GM19397 (cell line): ENCODE measurements around the gene TFDP1.

Experiments
- ATAC-seq: cut with Tn5 transposase; IDR thresholded peaks from one replicate; pipeline ENCODE4 v1.9.1; 2021; ENCODE audit warnings: mild to moderate bottlenecking, moderate library complexity; ENCODE audit not compliant: unreplicated experiment

TFDP1 gene

DNA sequence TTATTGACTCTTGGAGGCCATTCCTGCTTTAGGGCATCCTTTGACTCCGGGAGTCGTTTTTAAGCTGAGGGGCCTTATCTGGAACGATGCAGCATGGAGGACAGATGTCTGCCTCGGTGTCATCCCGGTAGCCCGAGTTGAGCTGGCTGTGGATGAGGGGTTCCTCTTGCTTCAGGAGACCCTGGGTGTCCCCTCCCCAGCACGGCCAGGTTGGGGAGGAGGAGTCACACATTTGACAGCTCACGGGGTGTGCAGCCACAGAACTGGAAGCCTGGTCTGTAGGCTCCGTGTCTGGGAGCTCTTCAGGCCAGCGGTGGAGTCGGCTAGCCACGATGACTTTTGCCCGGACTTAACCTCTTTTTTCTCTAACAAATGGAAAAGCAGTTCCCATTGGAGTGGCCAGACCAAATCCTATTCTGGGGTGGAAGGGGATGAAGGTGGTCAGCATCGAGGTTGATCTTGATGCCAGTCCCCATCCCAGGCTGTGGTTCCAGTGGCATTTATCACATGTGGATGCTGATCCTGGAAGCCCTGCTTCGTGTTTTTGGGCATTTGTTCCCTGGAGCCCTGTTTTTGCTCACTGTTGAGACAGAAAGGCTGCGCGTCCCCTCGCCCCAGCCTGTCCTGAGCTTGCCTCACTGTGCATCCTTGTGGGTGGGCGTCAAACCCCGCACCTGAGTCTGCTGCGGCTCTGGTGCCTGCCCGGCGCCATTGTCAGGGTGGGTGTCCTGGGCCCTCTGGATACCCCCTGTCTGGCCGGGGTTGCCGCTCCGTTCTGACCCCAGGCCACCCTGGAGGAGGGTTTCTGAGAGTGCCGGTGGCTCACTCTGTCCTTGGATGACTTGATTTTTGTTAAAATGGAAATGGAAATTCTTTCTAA lies 12.0 kb downstream of the TFDP1 start:
- ATAC-seq, result no peak

DNA sequence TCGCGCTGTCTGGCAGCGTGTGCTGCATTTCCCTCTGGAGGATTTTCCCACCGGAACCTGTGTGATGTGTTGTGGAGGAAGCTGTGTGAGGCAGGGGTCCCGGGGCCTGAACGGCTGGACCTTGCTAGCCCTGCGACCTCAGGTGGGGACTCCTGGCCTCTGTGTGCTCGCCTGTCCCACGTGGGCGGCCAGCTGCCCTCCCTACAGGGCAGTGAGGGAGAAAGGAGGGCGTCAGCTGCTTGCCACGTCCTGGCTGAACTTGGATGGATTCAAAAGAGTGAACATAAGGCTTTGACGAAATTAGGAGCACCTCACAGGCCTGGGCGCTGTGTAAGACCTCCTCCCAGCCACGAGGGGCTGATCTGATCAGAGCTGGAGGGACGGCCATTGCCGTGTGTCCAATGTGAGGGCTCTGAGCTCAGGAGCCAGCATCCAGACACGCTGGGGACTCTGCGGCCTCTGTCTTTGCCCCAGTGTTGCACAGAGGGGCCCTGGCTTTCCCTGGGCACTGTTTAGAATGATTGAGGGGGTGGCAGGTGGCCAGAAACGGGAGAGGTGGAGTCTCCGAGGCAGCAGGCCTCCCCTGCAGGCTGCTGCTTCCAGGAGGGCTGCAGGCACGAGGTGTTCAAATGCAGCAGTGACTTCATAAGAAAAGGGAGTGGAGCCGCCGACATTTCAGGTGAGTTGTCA lies 13.0 kb downstream of the TFDP1 start:
- no peak for ATAC-seq

DNA sequence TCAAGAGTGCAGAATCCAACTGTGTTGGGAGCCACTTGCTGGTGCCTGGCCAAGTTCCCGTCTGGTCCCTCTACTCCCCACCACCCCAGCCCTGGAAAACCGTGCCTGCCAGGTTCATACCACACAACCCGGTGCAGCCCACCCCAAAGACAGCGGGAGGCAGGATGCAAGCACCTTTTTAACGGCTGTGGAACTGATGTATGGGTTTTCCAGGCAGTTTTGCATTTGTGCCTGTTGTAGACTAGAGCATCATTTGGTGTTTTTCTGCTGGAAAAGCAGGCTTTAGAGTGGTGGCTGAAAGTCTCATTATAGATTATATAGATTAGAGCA lies 13.5 kb downstream of the TFDP1 start:
- no peak for ATAC-seq

DNA sequence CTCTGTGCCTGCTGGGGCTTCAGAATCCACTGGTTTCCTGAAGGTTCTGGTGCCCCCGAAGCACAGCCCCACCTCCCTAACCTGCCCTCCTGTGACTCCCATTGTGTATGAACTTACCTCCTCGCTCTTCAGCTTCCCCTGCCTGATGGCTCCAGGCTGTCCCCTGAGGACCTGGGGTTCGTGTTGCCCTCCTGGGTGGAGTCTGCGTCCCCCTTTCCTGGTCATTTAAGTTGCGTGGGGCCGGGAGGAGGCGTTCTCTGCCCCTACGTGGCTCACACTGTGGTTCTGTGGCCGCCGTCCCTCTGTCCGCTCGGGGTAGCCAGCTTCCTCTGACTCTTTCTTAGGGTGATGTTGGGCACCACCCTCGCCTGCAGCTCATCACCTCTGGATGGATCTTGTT lies 13.9 kb downstream of the TFDP1 start:
- ATAC-seq, result no peak

DNA sequence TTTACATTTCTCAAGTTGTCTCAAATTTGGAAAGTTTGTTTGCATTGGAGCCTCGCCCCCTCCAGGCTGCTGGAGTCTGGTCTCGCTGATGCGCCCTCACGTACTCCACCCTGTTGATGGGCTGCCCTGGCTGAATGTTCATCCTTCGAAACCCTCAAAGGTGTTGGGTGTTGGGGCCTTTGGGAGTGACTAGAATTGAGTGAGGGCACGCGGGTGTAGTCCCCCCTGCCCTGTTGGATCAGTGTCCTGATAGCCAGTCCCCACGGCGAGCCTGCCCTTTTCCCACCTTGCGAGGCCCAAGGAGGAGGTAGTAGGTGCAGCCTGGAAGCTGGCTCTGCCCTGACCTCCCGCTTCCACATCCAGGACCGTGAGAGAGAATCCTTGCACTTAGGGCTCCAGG lies 14.8 kb downstream of the TFDP1 start:
- no peak for ATAC-seq

DNA sequence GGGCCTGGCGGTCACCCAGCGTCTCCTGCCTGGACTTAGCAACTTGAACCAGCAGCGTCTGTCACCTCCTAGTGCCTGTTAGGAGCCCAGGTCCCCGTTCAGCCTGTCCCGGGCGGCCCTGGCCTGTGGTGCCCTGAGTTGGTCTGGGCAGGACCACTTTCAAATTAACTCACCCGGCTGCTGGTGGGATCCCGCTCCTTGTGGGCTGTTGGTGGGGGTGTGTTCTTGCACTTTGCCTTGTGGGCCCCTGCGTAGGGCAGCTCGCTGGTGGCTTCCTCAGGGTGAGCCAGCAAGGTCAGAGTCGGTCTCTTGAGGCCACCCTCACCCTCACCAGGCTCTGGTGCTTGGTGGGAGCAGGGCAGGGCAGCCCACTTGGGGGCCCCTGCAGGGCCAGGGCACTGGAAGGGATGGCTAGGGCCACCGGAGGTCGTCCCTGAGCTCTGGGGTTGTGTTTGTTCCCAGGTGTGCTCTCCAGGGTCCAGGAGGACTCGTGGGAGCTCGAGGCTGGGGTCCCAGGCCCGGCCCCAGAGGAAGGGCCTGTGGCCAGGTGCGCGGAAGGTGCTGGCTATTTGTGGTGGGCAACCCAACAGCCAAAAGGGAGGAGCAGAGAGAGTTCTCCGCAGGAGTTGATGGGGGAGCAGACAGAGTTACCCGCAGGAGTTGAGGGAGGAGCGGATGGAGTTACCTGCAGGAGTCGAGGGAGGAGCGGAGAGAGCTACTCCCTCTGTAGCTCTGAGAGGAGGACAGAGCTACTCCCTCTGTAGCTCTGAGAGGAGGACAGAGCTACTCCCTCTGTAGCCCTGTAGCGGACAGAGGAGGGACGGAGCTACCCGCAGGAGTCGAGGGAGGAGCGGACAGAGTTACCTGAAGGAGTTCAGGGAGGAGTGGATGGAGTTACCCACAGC lies 16.9 kb downstream of the TFDP1 start:
- ATAC-seq, result no peak

DNA sequence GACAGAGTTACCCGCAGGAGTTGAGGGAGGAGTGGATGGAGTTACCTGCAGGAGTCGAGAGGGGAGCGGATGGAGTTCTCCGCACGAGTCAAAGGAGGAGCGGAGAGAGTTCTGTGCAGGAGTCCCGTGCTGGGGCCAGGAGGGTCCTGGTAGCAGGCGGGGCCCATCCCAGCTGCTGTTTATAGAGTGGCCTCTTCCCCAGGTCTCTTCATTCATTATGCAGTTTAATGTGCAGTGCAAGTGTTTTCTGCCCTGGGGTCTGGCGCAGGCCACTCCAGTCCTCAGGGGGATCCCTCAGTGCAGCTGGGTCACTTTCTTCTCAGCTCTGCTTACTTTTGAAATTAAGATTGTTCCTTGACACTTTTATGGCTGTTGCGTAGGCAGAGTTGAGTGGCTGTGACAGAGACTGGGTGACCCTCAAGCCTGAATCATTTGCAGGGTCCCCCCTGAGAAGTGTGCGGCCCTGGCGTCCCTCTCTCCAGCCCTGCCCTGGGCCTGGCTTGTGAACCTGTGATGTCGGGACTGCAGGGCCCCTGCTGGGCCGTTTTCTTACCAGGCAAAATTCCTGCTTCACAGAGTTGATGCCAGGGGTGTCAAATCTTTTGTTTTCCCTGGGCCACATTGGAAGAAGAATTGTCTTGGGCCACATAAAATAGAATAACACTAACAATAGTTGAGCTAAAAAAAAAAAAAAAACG lies 17.9 kb downstream of the TFDP1 start:
- ATAC-seq, result no peak

DNA sequence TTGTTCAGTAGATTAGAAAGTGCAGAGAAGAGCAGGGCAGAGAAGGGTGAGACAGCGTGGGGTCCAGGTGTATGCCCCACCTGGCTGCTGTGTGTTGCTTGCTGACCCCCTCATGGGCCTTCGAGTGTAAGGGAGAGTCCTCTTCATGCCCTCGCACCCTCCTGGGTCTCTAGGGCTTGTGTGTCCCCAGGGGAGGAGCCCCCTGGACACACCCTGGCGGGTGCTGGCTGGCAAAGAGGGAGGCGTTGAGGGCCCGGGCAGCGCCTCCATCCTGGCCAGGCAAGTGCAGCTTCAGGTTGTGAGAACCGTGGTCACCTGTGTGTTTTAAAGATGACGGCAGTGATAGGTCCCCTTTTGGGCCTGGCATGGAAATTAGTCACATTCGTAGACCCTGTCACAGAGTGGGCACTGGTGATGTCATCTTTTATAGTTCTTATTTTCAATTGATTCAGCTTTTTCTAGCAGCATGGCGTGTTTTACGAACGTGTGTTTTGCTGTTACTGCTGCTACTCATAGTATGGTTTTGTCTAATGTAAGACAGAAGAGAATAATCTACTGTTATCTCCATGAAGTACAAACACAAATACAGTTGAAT lies 18.7 kb downstream of the TFDP1 start:
- no peak for ATAC-seq

DNA sequence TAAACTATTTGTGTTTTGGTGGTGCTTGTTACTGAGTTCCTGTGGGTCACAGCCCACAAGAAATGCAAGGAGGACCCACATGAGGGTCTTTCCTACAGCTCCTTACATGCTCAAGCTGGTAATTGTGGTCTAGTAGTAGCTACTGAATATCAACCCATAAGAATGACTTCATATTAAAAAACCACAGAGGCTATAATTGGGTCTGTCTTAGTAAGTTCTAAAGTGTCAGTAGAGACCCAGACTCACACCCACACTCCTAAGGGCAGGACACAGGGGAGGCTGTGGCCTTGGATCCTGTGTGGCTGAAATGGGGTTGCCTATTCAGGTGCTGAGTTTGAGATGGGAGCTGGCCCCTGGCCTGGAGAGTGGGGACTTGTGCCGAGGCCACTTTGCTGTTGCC lies 19.6 kb downstream of the TFDP1 start:
- ATAC-seq, result no peak

DNA sequence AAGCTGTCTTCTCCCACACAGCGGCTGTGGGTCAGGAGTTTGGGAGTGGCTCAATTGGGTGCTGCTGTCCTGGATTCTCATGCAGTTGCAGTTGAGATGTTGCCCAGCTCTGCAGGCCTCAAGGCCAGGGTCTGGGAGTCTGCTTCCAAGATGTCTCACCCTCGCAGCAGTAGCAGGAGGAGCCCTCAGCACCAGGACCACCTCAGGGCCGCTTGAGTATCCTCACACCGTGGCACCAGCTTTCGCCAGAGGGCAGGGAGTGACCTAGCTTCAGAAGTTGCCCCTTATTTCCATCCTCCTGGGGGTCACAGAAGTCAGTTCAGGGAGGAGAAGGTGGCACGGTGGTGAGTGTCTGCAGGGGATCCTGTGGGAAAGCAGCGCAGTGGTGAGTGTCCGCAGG lies 20.9 kb downstream of the TFDP1 start:
- no peak for ATAC-seq

DNA sequence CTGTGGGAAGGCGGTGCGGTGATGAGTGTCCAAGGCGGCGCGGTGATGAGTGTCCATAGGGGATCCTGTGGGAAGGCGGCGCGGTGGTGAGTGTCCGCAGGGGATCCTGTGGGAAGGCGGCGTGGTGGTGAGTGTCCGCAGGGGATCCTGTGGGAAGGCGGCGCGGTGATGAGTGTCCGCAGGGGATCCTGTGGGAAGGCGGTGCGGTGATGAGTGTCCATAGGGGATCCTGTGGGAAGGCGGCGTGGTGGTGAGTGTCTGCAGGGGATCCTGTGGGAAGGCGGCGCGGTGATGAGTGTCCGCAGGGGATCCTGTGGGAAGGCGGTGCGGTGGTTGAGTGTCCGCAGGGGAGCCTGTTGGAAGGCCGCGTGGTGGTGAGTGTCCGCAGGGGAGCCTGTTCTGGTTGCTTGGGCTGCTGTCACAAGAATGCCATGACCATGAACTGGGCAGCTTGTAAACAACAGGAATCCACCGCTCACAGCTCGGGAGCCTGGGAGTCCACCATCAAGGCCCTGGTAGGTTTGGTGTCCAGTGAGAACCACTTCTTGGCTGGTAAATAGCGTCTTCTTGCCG lies 21.4 kb downstream of the TFDP1 start:
- no peak for ATAC-seq

DNA sequence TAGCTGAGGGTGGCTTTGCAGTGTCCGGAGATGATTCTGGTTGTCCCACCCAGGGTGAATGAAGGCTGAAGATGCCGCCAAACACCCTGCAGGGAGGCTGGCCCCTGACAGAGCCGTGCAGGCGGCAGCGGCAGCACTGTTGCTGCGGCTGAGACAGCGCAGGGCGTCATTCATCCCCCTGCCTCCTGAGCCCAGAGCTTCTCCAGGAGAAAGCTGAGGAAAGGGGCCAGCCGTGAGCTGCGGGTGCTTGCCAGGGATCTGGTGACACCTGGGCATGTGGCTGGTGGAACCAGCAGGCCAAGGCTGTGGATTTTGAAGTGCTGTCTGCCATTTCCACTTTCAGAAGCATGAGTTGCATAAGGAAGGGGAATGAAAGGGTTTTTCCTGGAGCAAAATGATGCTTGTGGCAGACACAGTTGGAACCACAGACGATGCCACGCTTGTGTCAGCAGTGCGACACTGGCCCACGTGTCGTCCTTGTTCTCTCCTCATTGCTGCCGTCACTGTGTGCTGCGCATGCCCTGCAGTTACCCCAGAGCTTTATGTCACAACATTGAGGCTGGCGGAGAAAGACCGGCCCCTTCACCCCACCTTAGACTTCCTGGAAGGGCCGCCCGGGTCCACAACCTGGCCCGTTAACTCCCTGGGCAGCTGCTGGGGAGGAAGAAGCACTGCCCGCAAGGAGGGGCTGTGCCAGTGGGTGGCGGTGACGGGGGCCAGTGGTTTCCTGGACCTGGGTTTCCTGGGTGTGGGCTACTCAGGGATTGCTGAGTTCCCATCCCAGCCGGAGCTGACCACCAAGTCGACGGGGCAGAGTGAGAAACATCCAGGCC lies 22.7 kb downstream of the TFDP1 start:
- ATAC-seq, result no peak

DNA sequence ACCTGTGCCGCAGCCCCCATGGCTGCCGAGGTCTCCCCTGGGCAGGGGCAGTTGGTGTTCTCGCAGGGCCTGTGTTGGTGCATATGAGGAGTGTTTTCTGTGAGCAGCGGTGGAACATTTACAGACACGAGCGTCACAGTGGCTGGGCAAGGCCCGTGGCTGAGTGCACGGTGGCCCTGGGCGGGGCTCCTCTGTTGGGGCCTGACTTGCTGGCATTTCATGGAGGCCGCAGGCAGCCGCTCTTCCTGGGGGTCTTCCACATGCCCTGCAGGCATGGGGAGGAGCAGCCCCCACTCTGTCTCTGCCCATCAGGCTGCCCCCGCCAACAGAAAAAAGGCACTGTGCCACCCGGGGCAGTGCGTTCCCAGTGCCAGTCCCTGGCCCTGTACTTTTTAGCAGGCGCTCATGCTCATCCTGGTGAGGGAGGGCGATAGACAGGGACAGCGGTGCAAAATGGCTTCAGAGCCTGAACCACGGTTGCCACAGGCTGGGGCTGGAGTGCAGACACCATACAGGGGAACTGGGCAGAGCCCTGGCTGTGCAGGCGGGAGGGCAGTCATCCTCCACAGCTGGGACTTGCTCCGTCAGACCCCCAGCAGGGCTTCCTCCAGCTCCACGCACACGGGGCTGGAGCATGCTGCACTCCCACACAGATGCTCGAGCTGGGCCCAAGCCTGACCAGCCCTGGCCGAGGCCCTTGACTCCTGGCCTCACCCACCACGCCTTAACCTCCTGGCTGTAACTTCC lies 23.5 kb downstream of the TFDP1 start:
- ATAC-seq, result no peak

DNA sequence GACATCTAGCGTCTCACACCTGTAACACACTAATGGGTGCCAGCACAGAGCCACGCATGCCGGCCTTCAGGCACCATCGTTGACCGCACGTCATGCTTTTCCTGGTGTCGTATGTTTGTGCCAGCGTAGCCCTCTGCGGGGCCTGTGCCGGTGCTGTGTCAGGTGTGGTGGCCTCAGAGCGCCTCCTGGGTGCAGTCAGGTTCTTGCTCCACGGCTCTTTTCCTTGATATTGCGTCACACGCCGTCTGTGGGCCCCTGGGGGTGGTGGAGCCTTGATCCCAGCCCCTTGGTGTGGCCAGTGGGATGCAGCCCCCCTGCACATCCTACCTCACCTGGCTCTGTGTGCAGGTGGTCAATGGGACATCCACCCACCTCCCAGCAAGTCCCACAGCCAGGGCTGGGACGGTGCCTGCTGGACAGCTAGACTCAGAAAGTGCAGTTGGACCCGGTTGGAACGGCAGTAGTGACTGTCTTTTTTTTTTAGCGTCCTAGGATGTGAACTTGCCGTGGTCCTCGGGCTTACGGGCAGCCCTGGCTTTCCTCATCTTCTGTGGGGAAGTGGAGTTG lies 24.5 kb downstream of the TFDP1 start:
- ATAC-seq, result no peak

DNA sequence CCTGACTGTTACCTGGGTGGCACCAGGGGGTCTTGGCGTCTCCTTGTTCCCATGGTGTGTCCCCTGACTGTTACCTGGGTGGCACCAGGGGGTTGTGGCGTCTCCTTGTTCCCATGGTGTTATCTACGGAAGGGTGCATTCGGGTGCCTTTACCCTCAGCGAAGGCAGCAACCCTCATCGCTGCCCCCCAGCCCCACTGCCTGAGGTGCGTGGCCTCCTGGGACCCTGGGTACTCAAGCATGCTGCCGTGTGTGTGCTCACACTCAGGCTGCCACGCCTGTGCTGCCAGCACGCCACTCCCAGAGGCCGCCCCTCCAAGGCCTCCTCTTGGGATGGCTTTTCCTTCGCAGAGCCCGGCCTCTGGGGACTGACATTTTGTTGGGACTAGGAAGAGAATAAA lies 25.1 kb downstream of the TFDP1 start:
- no peak for ATAC-seq

DNA sequence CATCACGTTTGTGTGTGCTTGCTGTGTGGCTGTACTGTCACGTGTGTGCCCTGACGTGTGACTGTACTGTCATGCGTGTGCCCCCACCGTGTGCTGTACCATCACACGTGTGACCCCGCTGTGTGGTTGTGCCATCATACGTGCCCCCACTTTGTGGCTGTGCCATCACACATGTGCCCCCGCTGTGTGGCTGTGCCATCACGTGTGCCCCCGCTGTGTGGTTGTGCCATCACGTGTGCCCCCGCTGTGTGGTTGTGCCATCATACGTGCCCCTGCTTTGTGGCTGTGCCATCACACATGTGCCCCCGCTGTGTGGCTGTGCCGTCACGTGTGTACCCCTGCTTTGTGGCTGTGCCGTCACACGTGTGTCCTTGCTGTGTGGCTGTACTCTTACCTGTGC lies 25.7 kb downstream of the TFDP1 start:
- no peak for ATAC-seq

DNA sequence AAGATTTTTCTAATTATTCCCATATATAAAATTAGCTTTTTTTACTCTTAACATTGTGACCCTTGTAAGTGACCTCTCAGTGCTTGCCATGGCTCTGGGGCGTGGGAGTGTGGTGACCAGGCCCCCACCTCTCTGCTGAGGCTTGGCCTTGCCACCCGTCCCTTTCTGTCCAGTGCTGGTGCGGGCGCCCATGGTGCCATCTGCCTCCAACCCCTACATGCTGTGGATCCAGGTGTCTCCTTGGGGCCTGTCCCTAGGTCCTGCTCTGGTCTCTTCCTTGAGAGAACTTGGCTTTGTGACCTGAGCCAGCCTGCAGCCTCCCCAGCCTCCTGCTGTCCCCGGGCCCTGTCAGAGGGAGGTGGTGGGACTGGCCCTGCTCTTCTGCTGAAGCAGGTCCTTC lies 27.4 kb downstream of the TFDP1 start:
- no peak for ATAC-seq

DNA sequence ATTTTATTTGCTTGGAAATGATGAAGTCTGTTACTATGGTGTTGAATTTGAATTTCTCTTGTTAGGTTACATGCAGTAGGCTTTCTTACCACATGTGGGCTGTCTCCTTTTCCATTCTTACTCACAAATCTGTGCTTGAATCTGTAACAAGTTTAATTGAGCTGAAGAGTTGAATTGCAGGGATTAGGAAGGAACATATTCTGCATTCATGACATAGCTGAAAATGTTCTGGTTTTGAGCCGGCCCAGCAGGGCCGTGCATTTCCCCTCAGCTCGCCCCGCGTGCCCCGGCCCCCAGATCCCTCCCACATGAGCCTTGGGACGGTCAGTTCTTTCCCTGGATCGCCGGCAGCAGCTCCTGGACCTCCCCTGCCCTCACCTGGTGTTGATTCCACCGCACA lies 28.1 kb downstream of the TFDP1 start:
- ATAC-seq, result no peak
